GM19023 (cell line): ENCODE data around the gene SAPCD2.

Experiments
- ATAC-seq: cut with Tn5 transposase; IDR thresholded peaks from one replicate; pipeline ENCODE4 v1.9.1; 2021; ENCODE audit warnings: mild to moderate bottlenecking, moderate library complexity; ENCODE audit not compliant: unreplicated experiment

Gene SAPCD2

DNA sequence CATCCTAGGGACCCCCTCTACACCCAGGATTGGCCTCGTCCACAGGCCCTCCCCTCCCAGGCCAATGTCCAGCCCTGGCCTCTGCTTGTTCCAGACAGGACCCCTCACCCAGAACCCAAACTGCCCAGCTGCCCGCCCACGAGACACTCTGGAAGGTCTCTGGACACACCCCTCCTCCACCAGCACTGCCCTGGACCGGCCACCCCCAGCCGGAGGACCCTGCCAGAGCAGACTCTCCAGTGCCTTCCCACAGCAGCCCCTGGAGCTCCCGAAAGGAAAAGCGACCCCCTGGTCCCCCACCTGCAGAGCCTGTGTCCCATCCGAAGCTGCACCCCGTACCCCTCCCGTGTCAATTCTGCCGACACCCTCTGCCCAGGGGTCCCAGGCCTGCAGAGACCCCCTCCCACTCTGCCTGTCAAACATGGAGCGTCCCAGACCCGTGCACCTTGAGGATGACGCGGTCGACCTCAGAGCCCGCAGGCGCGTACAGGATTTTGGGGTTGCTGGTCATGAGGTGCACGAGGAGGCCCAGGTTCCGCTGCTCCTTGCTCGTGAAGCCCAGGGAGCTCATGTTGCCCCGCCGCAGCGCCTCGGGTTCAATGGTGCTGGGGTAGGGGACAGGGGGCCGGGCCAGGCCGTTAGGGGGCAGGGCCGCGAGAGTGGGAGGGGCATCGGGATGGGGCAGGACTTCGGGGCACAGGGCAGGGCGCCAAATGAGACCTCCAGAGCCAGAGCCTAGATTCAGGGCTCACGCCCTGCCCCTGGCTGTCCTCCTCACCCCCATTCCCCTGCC is 50.3 kb downstream of the SAPCD2 start:
- ATAC-seq: no peak

DNA sequence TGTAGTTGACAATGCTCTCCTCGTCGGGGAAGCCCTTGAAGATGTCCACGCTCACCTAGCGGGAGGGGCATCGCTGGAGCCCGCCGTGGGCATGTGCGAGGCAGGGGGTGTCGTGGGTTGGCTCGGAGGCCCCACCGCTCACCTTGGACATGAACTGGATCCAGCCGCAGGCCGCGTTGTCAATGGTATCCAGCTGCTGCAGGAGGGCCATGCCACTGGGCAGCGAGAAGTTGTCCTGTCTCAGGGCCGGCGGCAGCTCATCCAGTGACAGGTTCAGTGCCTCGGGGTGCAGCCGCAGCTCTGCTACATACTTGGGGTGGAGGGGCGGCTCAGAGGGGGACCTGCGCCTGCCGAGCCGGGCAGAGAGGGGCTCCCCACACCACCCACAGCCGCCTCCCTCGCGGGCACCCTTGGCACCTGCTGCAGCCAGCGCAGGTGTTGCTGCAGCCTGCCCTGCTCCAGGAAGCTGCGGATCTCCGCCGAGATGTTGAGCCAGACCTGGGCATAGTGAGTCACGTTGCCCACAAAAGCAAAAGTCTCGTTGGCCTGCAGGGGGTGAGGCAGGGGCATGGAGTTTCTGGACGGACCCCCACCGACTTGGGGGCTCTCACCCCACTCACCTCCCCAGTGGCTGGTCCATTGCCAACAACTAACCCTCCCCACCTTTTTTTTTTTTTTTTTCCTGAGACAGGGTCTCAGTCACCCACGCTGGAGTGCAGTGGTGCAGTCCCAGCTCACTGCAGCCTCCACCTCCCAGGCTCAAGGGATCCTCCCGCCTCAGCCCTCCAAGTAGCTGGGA is 51.4 kb downstream of the SAPCD2 start:
- ATAC-seq: no peak

- no peak for ATAC-seq
Observed at GRCh38 chr9:137017791-137018497, 52.4 kb downstream of the SAPCD2 start.

DNA sequence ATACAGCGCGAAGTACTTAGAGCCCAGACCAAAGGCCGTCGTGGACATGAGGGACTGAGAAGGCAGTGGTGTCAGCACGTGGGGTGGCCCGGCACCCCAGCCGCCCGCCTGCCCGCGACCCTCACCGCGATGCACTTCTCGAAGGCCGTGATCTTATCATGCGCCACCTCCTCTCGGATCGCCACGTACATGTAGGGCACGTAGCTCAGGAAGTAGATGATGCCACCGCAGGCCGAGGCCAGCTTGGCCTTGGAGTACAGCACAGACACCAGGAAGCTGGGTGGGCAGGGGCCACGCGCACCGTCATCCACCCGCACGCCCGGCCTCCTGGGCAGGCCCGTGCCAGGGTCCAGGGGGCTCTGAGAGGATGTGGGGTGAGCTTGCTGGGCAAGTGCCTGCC is 53.3 kb downstream of the SAPCD2 start:
- no peak for ATAC-seq

DNA sequence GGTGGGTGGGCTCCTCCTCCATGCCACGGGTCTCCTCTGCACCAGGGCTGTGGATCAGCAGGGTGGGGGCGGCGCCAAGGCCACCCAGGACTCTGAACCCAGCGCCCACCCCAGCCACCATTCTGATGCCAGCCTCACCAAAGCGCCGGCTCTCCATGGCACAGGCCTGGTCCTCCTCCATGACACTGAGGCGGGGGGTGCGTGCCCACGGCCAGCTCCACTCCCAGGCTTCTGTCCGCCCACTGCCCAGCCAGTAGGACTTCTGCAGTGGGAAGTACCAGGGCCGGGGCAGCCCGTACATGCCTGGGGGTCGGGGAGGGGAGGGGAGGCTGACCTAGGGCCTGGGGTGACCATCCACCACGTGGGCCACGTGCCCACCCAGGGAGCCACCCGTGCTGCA is 53.9 kb downstream of the SAPCD2 start:
- no peak for ATAC-seq

DNA sequence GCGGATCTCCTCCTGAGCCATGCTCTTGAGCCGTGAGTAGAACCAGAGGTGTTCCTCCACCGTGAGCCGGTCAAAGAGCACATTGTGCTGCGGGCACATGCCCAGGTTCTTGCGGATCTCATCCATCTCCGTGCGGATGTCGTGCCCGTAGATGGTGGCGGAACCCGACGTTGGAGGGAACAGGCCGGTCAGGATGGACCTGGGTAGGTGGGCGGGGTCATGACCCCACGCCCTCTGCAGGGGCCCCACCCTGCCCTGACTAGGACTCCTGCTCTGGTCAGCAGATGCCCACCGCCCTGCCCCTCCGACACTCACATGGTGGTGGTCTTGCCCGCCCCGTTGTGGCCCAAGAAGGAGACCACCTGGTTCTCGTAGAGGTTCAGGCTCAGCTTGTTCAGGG is 54.4 kb downstream of the SAPCD2 start:
- no peak for ATAC-seq

GRCh38 chr9:137015540-137015930 is 54.8 kb downstream of the SAPCD2 start:
- no peak for ATAC-seq

GRCh38 chr9:137014776-137015539 is 55.4 kb downstream of the SAPCD2 start:
- no peak for ATAC-seq

DNA sequence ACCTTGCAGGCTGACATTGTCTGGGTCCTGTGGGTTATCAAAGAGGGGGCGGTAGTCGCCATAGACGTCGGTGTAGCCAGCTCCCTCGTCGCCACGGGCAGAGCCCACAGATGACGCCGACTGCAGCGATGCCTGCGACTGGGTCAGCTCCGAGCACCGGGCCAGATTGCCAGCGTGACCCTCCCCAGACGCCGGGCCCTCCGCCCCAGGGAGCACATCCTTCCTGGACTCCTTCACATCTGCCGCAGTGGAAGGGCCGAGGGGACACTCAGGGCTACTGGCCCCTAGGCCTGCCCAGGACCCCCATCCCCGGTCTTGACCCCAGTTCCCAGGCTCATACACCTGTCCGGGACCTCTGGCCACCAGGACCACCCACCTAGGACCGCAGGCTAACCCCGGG is 56.2 kb downstream of the SAPCD2 start:
- no peak for ATAC-seq

DNA sequence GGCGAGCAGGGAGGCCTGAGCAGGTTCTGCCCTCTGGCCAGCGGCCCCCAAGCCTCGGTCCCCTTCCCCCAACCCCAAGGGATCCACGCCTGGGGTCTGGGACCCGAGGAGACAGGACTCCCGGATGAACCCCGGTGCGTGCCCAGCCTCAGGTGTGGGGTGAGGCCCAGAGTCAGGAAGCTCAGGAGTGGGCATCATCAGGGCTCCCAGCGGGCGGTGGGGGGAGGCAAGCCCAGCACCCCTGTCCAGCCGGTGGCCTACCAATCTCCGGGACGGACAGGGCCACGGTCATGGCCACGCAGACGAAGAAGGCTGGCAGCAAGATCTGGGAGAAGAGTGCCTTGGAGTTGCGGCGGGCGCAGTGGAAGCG is 56.8 kb downstream of the SAPCD2 start:
- ATAC-seq: no peak

- no peak for ATAC-seq
Observed at GRCh38 chr9:137012694-137013570, 57.4 kb downstream of the SAPCD2 start.
